Keratinocyte (primary cell): ENCODE measurements around the gene NAMPT.

Experiments
- EZH2 ChIP-seq: IDR thresholded peaks from one replicate; pipeline ENCODE4 v1.6.1; 2012; ENCODE audit warnings: inconsistent platforms, mild to moderate bottlenecking, low read length, moderate library complexity
- TF ChIP-seq, protein P1 (sequence below), 3 experiments: IDR thresholded peaks in 1 of 3; conservative IDR thresholded peaks in 1 of 3; optimal IDR thresholded peaks in 1 of 3; 2 replicates in 2 of 3; 3 replicates in 1 of 3; pipeline versions ENCODE3 to v1.5.1; 2011; ENCODE audit warnings: low read length in 3 of 3, mild to moderate bottlenecking in 3 of 3, moderate library complexity in 2 of 3, control low read depth in 1 of 3, inconsistent platforms in 1 of 3; ENCODE audit not compliant: insufficient read depth in 2 of 3; ENCODE audit errors: extremely low read depth in 1 of 3

GRCh38 chr7:106257752-106258151 is 27.0 kb downstream of the NAMPT start:
- TF ChIP-seq, protein P1, sequence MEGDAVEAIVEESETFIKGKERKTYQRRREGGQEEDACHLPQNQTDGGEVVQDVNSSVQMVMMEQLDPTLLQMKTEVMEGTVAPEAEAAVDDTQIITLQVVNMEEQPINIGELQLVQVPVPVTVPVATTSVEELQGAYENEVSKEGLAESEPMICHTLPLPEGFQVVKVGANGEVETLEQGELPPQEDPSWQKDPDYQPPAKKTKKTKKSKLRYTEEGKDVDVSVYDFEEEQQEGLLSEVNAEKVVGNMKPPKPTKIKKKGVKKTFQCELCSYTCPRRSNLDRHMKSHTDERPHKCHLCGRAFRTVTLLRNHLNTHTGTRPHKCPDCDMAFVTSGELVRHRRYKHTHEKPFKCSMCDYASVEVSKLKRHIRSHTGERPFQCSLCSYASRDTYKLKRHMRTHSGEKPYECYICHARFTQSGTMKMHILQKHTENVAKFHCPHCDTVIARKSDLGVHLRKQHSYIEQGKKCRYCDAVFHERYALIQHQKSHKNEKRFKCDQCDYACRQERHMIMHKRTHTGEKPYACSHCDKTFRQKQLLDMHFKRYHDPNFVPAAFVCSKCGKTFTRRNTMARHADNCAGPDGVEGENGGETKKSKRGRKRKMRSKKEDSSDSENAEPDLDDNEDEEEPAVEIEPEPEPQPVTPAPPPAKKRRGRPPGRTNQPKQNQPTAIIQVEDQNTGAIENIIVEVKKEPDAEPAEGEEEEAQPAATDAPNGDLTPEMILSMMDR (optimal IDR thresholded peaks at IDR 0.05 in 1 of 3, IDR thresholded peaks at IDR 0.05 in 1 of 3, conservative IDR thresholded peaks at IDR 0.05 in 1 of 3; ENCODE audit: extremely low read depth in 1 of 3, insufficient read depth in 2 of 3, low read length in 3 of 3): no peak
- no peak for TF ChIP-seq EZH2
